Keratinocyte (primary cell): ENCODE measurements around the gene NDUFB8. TPM values are rescaled to one million over a fixed set of nuclear protein-coding genes. Genes with fewer than 3 reads are reported as not detected.
A peak's percentile ranks its signal among the peaks of the same experiment; 100 is the strongest.

Experiments used
- DNase-seq: peaks from one replicate; pipeline ENCODE4 v3.0.0-alpha.2; 2011; ENCODE audit warnings: low read depth, missing footprints, low spot score
- FAIRE-seq: peaks from 2 replicates; lab custom pipeline; 2011; peaks lifted over from hg19 to GRCh38; lab: Jason Lieb, UNC
- H2AFZ ChIP-seq: 2 replicates; pipeline ENCODE4 v1.6.0; 2012; ENCODE audit warnings: low read length, control low read depth, inconsistent platforms; ENCODE audit not compliant: control insufficient read depth
- H3K27ac ChIP-seq: 2 replicates; pipeline ENCODE4 v1.5.1; 2011; ENCODE audit warnings: low read length; ENCODE audit not compliant: control insufficient read depth, insufficient read depth
- H3K27me3 ChIP-seq: 3 replicates; pipeline ENCODE4 v1.6.0; 2011; ENCODE audit warnings: low read length; ENCODE audit not compliant: control insufficient read depth, insufficient read depth; ENCODE audit errors: extremely low read depth
- H3K36me3 ChIP-seq, 2 experiments: 2 replicates in 1 of 2; 3 replicates in 1 of 2; pipeline ENCODE4 v1.5.1; 2011; ENCODE audit warnings: low read length in 2 of 2, mild to moderate bottlenecking in 1 of 2; ENCODE audit not compliant: control insufficient read depth in 2 of 2, insufficient read depth in 2 of 2; ENCODE audit errors: extremely low read depth in 1 of 2
- H3K4me1 ChIP-seq: 3 replicates; pipeline ENCODE4 v1.5.1; 2011; ENCODE audit warnings: low read length; ENCODE audit not compliant: control insufficient read depth, insufficient read depth; ENCODE audit errors: extremely low read depth
- H3K4me2 ChIP-seq: 3 replicates; pipeline ENCODE4 v1.6.0; 2011; ENCODE audit warnings: low read depth, low read length; ENCODE audit not compliant: control insufficient read depth, insufficient read depth; ENCODE audit errors: extremely low read depth
- H3K4me3 ChIP-seq, 3 experiments: fragments of 200-600 bp in 1 of 3; sonication (generic) in 1 of 3; 2 replicates in 2 of 3; 3 replicates in 1 of 3; pipeline ENCODE4 v1.5.1; 2011 to 2016; ENCODE audit warnings: low read length in 3 of 3, mild to moderate bottlenecking in 3 of 3, control low read depth in 2 of 3, inconsistent platforms in 1 of 3, low read depth in 1 of 3, mixed read lengths in 1 of 3, mixed run types in 1 of 3, moderate library complexity in 1 of 3; ENCODE audit not compliant: control insufficient read depth in 2 of 3, insufficient read depth in 2 of 3; ENCODE audit errors: extremely low read depth in 1 of 3
- H3K79me2 ChIP-seq: 2 replicates; pipeline ENCODE4 v1.6.0; 2012; ENCODE audit warnings: low read length; ENCODE audit not compliant: control insufficient read depth, insufficient read depth
- H3K9ac ChIP-seq: 3 replicates; pipeline ENCODE4 v1.6.0; 2011; ENCODE audit warnings: low read length; ENCODE audit not compliant: control insufficient read depth, insufficient read depth; ENCODE audit errors: extremely low read depth
- H3K9me1 ChIP-seq: 3 replicates; pipeline ENCODE4 v1.6.0; 2011; ENCODE audit warnings: low read length; ENCODE audit not compliant: control insufficient read depth, insufficient read depth; ENCODE audit errors: extremely low read depth
- H3K9me3 ChIP-seq: 2 replicates; pipeline ENCODE4 v1.5.1; 2012; ENCODE audit warnings: low read depth, low read length; ENCODE audit not compliant: control insufficient read depth
- H4K20me1 ChIP-seq: 3 replicates; pipeline ENCODE4 v1.6.0; 2011; ENCODE audit warnings: low read length; ENCODE audit not compliant: control insufficient read depth, insufficient read depth; ENCODE audit errors: extremely low read depth
- CTCF ChIP-seq, 3 experiments: IDR thresholded peaks in 1 of 3; conservative IDR thresholded peaks in 1 of 3; optimal IDR thresholded peaks in 1 of 3; 2 replicates in 2 of 3; 3 replicates in 1 of 3; pipeline versions ENCODE3 to v1.5.1; 2011; ENCODE audit warnings: low read length in 3 of 3, mild to moderate bottlenecking in 3 of 3, moderate library complexity in 2 of 3, control low read depth in 1 of 3, inconsistent platforms in 1 of 3; ENCODE audit not compliant: insufficient read depth in 2 of 3; ENCODE audit errors: extremely low read depth in 1 of 3
- EZH2 ChIP-seq: IDR thresholded peaks from one replicate; pipeline ENCODE4 v1.6.1; 2012; ENCODE audit warnings: inconsistent platforms, mild to moderate bottlenecking, low read length, moderate library complexity
- dilution Hi-C: fragments of 300-500 bp; cut with MboI; formaldehyde crosslinking; loops from one replicate; pipeline ENCODE4 v1.7.0; 2020; ENCODE audit warnings: low sequenced_read_pairs; ENCODE audit not compliant: extremely low pct_ligation_motif_present
- polyA plus RNA-seq, 5 experiments: library from polyadenylated mRNA; depleted of rRNA in 3 of 5; stranded (reverse) in 3 of 5; stranded (forward) in 1 of 5; unstranded in 1 of 5; fragments of >200 nt; gene quantifications; 1 replicate in 1 of 5; 2 replicates in 3 of 5; 3 replicates in 1 of 5; pipeline versions ENCODE4 v1.2.1 to v1.2.3, GENCODE V29; 2011 to 2012; ENCODE audit warnings: missing spikeins in 2 of 5, low read depth in 1 of 5, low replicate concordance in 1 of 5

The NDUFB8 gene
- polyA plus RNA-seq, 1 donor (not counting 4 experiments of a cell fraction or from before 2014, with no cell fraction given), result 178 TPM

GRCh38 chr10:100509241-100509840 lies 20.3 kb downstream of the NDUFB8 start:
- Histone ChIP-seq H4K20me1 (peaks cover 4% of the 10 kb centered on the region), H3K9me1 (no peaks in the 10 kb centered on the region), H3K4me1 (peaks cover 12% of the 10 kb centered on the region), H3K27ac (no peak overlapping the region), H3K9me3 (no peaks in the 10 kb centered on the region), H3K79me2 (no peaks in the 10 kb centered on the region), H3K36me3 (peaks cover 4 to 7% of the 10 kb centered on the region in 2 experiments), H3K4me2 (no peak overlapping the region), H3K27me3 (no peaks in the 10 kb centered on the region), H3K9ac (no peak overlapping the region), H3K4me3 (no peak overlapping the region), H2AFZ (no peak overlapping the region)
- TF ChIP-seq CTCF (optimal IDR thresholded peaks at IDR 0.05 in 1 of 3, IDR thresholded peaks at IDR 0.05 in 1 of 3, conservative IDR thresholded peaks at IDR 0.05 in 1 of 3; ENCODE audit: extremely low read depth in 1 of 3, insufficient read depth in 2 of 3, low read length in 3 of 3) (no peak), EZH2 (no peak)
- dilution Hi-C loops, result no loop called here
- DNase-seq (no peak), FAIRE-seq (no peak)

GRCh38 chr10:100508691-100509150 lies 20.9 kb downstream of the NDUFB8 start:
- H3K27me3 ChIP-seq, result no peaks in the 10 kb centered on the region
- H3K9me1 ChIP-seq, result no peaks in the 10 kb centered on the region
- no peaks in the 10 kb centered on the region for H3K9me3 ChIP-seq
- dilution Hi-C loops, result no loop called here
- H3K79me2 ChIP-seq, result no peaks in the 10 kb centered on the region
- H3K36me3 ChIP-seq, result peaks cover 4 to 7% of the 10 kb centered on the region in 2 experiments
- DNase-seq, result no peak
- peaks cover 12% of the 10 kb centered on the region for H3K4me1 ChIP-seq
- no peak overlapping the region for H3K4me2 ChIP-seq
- peaks cover 4% of the 10 kb centered on the region for H4K20me1 ChIP-seq
- TF ChIP-seq EZH2 (no peak), CTCF (optimal IDR thresholded peaks at IDR 0.05 in 1 of 3, IDR thresholded peaks at IDR 0.05 in 1 of 3, conservative IDR thresholded peaks at IDR 0.05 in 1 of 3; ENCODE audit: extremely low read depth in 1 of 3, insufficient read depth in 2 of 3, low read length in 3 of 3) (peak; percentile 65 to 79 (median 76))
- peak; percentile 75 for FAIRE-seq
- H3K4me3 ChIP-seq, result no peak overlapping the region
- no peak overlapping the region for H3K27ac ChIP-seq
- no peak overlapping the region for H3K9ac ChIP-seq
- no peak overlapping the region for H2AFZ ChIP-seq
